H1 (cell line): Measurements from ENCODE around the gene JOSD1. TPM values are rescaled to one million over a fixed set of nuclear protein-coding genes. Genes with fewer than 3 reads are reported as not detected.

ENCODE experiments used
- CTCF ChIA-PET: fragments of 300-600 bp; sonication (Branson Sonifier 250); formaldehyde crosslinking; loops from one replicate; lab custom pipeline; 2021; ENCODE audit not compliant: partially characterized antibody; lab: Charles Lee
- POLR2A ChIA-PET: fragments of 300-600 bp; sonication (Branson Sonifier 250); formaldehyde crosslinking; loops from one replicate; lab custom pipeline; 2021; ENCODE audit warnings: inconsistent platforms; ENCODE audit not compliant: partially characterized antibody; lab: Charles Lee
- DNase-seq, 2 experiments: peaks; one replicate each; pipeline versions ENCODE4 v3.0.0 to v3.0.0-alpha.2; 2010 to 2022; ENCODE audit warnings: low spot score in 2 of 2, low read depth in 1 of 2, mixed read lengths in 1 of 2
- FAIRE-seq: peaks from 2 replicates; lab custom pipeline; 2011; peaks lifted over from hg19 to GRCh38; lab: Jason Lieb, UNC
- H2AFZ ChIP-seq: 2 replicates; pipeline ENCODE4 v1.8.1; 2012; ENCODE audit warnings: low read length, inconsistent platforms
- H2AK5ac ChIP-seq: 2 replicates; pipeline ENCODE4 v1.6.1; 2013; ENCODE audit warnings: low read depth, low read length
- H2BK120ac ChIP-seq: replicated peaks from 2 replicates; pipeline ENCODE3; 2013; ENCODE audit warnings: low read depth, low read length, inconsistent platforms
- H2BK12ac ChIP-seq: 2 replicates; pipeline ENCODE4 v1.6.1; 2013; ENCODE audit warnings: low read depth, low read length
- H2BK15ac ChIP-seq: 2 replicates; pipeline ENCODE4 v1.6.1; 2013; ENCODE audit warnings: low read length
- H2BK20ac ChIP-seq: 2 replicates; pipeline ENCODE4 v1.6.1; 2013; ENCODE audit warnings: low read length
- H2BK5ac ChIP-seq: 2 replicates; pipeline ENCODE4 v1.6.1; 2013; ENCODE audit warnings: low read depth, low read length
- H3K14ac ChIP-seq: 2 replicates; pipeline ENCODE4 v1.6.1; 2013; ENCODE audit warnings: inconsistent platforms; ENCODE audit not compliant: insufficient read length
- H3K18ac ChIP-seq: 2 replicates; pipeline ENCODE4 v1.6.1; 2013; ENCODE audit warnings: low read length; ENCODE audit errors: extremely low read depth
- H3K23ac ChIP-seq: 2 replicates; pipeline ENCODE4 v1.6.1; 2013; ENCODE audit warnings: inconsistent platforms; ENCODE audit not compliant: insufficient read length
- H3K23me2 ChIP-seq: 2 replicates; pipeline ENCODE4 v1.6.1; 2013; ENCODE audit warnings: low read depth, low read length
- H3K27ac ChIP-seq: 2 replicates; pipeline ENCODE4 v1.6.1; 2011; ENCODE audit warnings: low read depth, low read length, inconsistent platforms
- H3K27me3 ChIP-seq, 4 experiments: replicated peaks in 1 of 4; 1 replicate in 1 of 4; 2 replicates in 3 of 4; pipeline versions ENCODE4 v1.6.1 to v1.8.1; 2011 to 2013; ENCODE audit warnings: low read length in 3 of 4, mild to moderate bottlenecking in 3 of 4, inconsistent platforms in 2 of 4, mixed read lengths in 2 of 4, moderate library complexity in 1 of 4; ENCODE audit not compliant: control insufficient read depth in 3 of 4, insufficient read depth in 3 of 4; ENCODE audit errors: extremely low read depth in 1 of 4
- H3K36me3 ChIP-seq, 4 experiments: 2 replicates each; pipeline versions ENCODE4 v1.6.1 to v1.8.1; 2011 to 2013; ENCODE audit warnings: mild to moderate bottlenecking in 4 of 4, low read length in 3 of 4, moderate library complexity in 2 of 4, control low read depth in 1 of 4, inconsistent platforms in 1 of 4; ENCODE audit not compliant: insufficient read depth in 4 of 4, control insufficient read depth in 2 of 4
- H3K4ac ChIP-seq: replicated peaks from 2 replicates; pipeline ENCODE3; 2013; ENCODE audit warnings: low read length, low read depth, mixed read lengths, inconsistent platforms; ENCODE audit not compliant: insufficient read length
- H3K4me1 ChIP-seq, 4 experiments: replicated peaks in 1 of 4; 1 replicate in 1 of 4; 2 replicates in 3 of 4; pipeline versions ENCODE4 v1.6.1 to v1.8.1; 2011 to 2013; ENCODE audit warnings: low read length in 3 of 4, inconsistent platforms in 2 of 4, mixed read lengths in 1 of 4; ENCODE audit not compliant: insufficient read depth in 4 of 4, control insufficient read depth in 3 of 4
- H3K4me2 ChIP-seq, 2 experiments: 2 replicates each; pipeline versions ENCODE4 v1.6.1 to v1.8.1; 2011 to 2013; ENCODE audit warnings: low read depth in 2 of 2, low read length in 2 of 2, control low read depth in 1 of 2, inconsistent platforms in 1 of 2, mild to moderate bottlenecking in 1 of 2; ENCODE audit not compliant: insufficient read depth in 1 of 2
- H3K4me3 ChIP-seq, 4 experiments: fragments of 200-600, 300-600 bp in 1 of 4; sonication (generic), shearing (Covaris generic), sonication (Bioruptor Twin) in 1 of 4; 2 replicates each; pipeline versions ENCODE4 v1.5.1 to v1.8.1; 2011 to 2016; ENCODE audit warnings: low read length in 4 of 4, low read depth in 3 of 4, control low read depth in 2 of 4, inconsistent platforms in 2 of 4, mild to moderate bottlenecking in 2 of 4, mixed read lengths in 1 of 4, moderate library complexity in 1 of 4; ENCODE audit not compliant: insufficient read depth in 2 of 4; ENCODE audit errors: extremely low read depth in 1 of 4
- H3K56ac ChIP-seq: replicated peaks from 2 replicates; pipeline ENCODE3; 2013; ENCODE audit warnings: low read depth, mild to moderate bottlenecking, mixed read lengths, low read length, inconsistent platforms; ENCODE audit not compliant: insufficient read length
- H3K79me1 ChIP-seq: 2 replicates; pipeline ENCODE4 v1.6.1; 2013; ENCODE audit warnings: low read depth, low read length, control low read depth
- H3K79me2 ChIP-seq, 2 experiments: 2 replicates each; pipeline versions ENCODE4 v1.6.1 to v1.8.1; 2012 to 2013; ENCODE audit warnings: low read length in 2 of 2, mild to moderate bottlenecking in 2 of 2, inconsistent platforms in 1 of 2; ENCODE audit not compliant: insufficient read depth in 2 of 2, control insufficient read depth in 1 of 2
- H3K9ac ChIP-seq, 4 experiments: replicated peaks in 1 of 4; 1 replicate in 1 of 4; 2 replicates in 3 of 4; pipeline versions ENCODE4 v1.6.1 to v1.8.1; 2011 to 2013; ENCODE audit warnings: low read depth in 3 of 4, low read length in 3 of 4, control low read depth in 2 of 4, mild to moderate bottlenecking in 2 of 4, moderate library complexity in 2 of 4, inconsistent platforms in 1 of 4; ENCODE audit errors: extremely low read depth in 1 of 4
- H3K9me3 ChIP-seq, 2 experiments: 2 replicates each; pipeline versions ENCODE4 v1.6.1 to v1.8.1; 2012 to 2013; ENCODE audit warnings: mild to moderate bottlenecking in 2 of 2, moderate library complexity in 2 of 2, control low read depth in 1 of 2, inconsistent platforms in 1 of 2, low read depth in 1 of 2, low read length in 1 of 2, mixed read lengths in 1 of 2; ENCODE audit not compliant: insufficient read depth in 2 of 2
- H4K20me1 ChIP-seq, 2 experiments: replicated peaks in 1 of 2; 2 replicates each; pipeline versions ENCODE3 to v1.8.1; 2011 to 2013; ENCODE audit warnings: inconsistent platforms in 2 of 2, low read length in 2 of 2, mild to moderate bottlenecking in 1 of 2; ENCODE audit not compliant: insufficient read depth in 2 of 2, control insufficient read depth in 1 of 2
- H4K5ac ChIP-seq: 2 replicates; pipeline ENCODE4 v1.6.1; 2013; ENCODE audit warnings: low read length, low read depth, mixed read lengths, inconsistent platforms; ENCODE audit not compliant: insufficient read length
- H4K8ac ChIP-seq: 2 replicates; pipeline ENCODE4 v1.8.0; 2013; ENCODE audit warnings: mild to moderate bottlenecking, moderate library complexity, low read length, inconsistent platforms; ENCODE audit not compliant: insufficient read depth; ENCODE audit errors: extremely low read depth
- H4K91ac ChIP-seq: replicated peaks from 2 replicates; pipeline ENCODE3; 2013; ENCODE audit warnings: low read length, mixed read lengths, inconsistent platforms; ENCODE audit not compliant: insufficient read length
- BACH1 ChIP-seq: IDR thresholded peaks from 2 replicates; pipeline ENCODE4 v1.6.1; 2012; ENCODE audit warnings: low read length, improper control_type of control experiment
- CHD2 ChIP-seq: IDR thresholded peaks from 2 replicates; pipeline ENCODE4 v1.6.1; 2012; ENCODE audit warnings: low read length, improper control_type of control experiment
- CTBP2 ChIP-seq: IDR thresholded peaks from 2 replicates; pipeline ENCODE4 v1.7.0; 2011; ENCODE audit warnings: borderline replicate concordance, mild to moderate bottlenecking, moderate library complexity, mixed read lengths, low read length; ENCODE audit not compliant: insufficient read depth, insufficient read length
- JUND ChIP-seq: IDR thresholded peaks from 2 replicates; pipeline ENCODE4 v1.6.1; 2011; ENCODE audit warnings: mild to moderate bottlenecking, improper control_type of control experiment, low read length
- KDM5A ChIP-seq: fragments of 200-600 bp; IDR thresholded peaks from 2 replicates; pipeline ENCODE4 v1.7.1; 2012; ENCODE audit warnings: mild to moderate bottlenecking, low read length, inconsistent platforms, mixed read lengths
- MAFK ChIP-seq: IDR thresholded peaks from 2 replicates; pipeline ENCODE4 v1.6.1; 2012; ENCODE audit warnings: low read depth, mild to moderate bottlenecking, improper control_type of control experiment, low read length
- NRF1 ChIP-seq: IDR thresholded peaks from 2 replicates; pipeline ENCODE4 v1.6.1; 2011; ENCODE audit warnings: mild to moderate bottlenecking, low read depth, low read length, improper control_type of control experiment
- RXRA ChIP-seq: IDR thresholded peaks from 2 replicates; pipeline ENCODE4 v1.6.1; 2011; ENCODE audit warnings: low read depth, mild to moderate bottlenecking, low read length, moderate library complexity; ENCODE audit not compliant: insufficient read depth
- YY1 ChIP-seq: IDR thresholded peaks from 2 replicates; pipeline ENCODE4 v1.6.1; 2011; ENCODE audit warnings: low read depth, mild to moderate bottlenecking, low read length
- WGBS, 2 experiments: shearing (Covaris generic) in 1 of 2; methylation state at CpG; one replicate each; pipeline versions ENCODE4 v1.1.6 to v1.1.7; 2013 to 2015; ENCODE audit warnings: low lambda C conversion rate in 2 of 2, mixed read lengths in 2 of 2, inconsistent platforms in 1 of 2, low coverage in 1 of 2, missing lambda C conversion rate in 1 of 2; ENCODE audit not compliant: insufficient replicate concordance in 2 of 2, insufficient coverage in 1 of 2, insufficient read length in 1 of 2; ENCODE audit errors: extremely low coverage in 1 of 2, missing lambda C conversion rate in 1 of 2; 5-methylcytosine and 5-hydroxymethylcytosine counted together
- polyA plus RNA-seq, 7 experiments: library from polyadenylated mRNA; depleted of rRNA in 3 of 7; stranded (reverse) in 5 of 7; unstranded in 2 of 7; fragments of >200 nt in 5 of 7; fragments of 200-250 nt in 2 of 7; gene quantifications; 1 replicate in 5 of 7; 2 replicates in 1 of 7; 4 replicates in 1 of 7; pipeline versions ENCODE4 v1.2.1 to v1.2.3, GENCODE V29; 2011 to 2013; ENCODE audit warnings: missing spikeins in 2 of 7, mixed read lengths in 2 of 7
- total RNA-seq: library from RNA; stranded (reverse); fragmentation: NEBNext Ultra II Directional; extraction: Animal tissue kit (Norgen Biotek cat#: 25700); gene quantifications from 2 replicates; pipeline ENCODE4 v1.2.1, GENCODE V29; 2021
- TF ChIP-seq, protein P1 (sequence below): IDR thresholded peaks from 2 replicates; pipeline ENCODE4 v1.6.1; 2011; ENCODE audit warnings: low read length, improper control_type of control experiment

Gene JOSD1
- total and polyA plus RNA-seq, 2 of the 8 experiments (the other 6 are each of a cell fraction or from before 2014, with no cell fraction given), result 18.4 to 20.2 TPM

DNA sequence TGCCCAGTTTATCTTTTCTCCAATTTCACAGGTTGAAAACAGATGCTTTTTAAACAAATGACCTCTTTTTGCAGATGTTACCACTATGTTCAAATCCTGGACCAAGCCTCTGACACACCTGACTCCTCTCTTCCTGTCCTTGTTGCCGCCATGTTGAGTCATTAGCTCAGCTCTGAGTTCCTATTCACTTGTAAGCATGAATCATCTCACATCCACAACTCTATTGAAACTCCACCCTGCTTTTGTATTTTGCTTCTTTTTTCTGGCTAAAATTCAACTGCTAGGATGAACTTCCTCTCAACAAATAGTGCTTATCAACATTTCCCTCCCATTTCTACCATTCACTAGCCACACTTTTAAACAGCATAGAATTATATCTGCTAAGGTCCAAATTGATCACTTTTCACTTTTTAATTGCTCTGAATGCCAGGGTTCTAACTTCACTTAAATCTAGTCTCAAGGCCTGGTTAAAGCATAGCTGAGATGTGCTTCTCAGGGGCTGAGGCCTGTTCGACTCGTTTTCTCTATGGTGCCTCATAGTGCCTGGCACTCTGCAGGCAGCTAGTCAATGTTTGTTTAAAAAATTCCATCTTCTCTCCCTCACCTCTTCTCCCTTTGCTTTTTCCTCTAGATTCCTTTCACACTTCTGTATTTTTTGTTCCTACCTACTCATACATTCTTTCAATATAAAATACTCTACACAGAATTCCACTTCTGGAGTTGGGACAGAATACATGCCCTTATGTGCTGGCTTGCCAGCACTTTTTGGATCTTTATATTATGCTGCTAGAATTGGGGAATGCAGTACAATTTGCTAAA, 3.9 kb downstream of the JOSD1 start:
- Histone ChIP-seq H2BK15ac (no peak overlapping the region), H3K4me2 (0 out of 4 replicates have a peak overlapping the region, but pooled peaks have one; percentile 17 to 24), H2AK5ac (no peak overlapping the region), H3K36me3 (no peaks in the 10 kb centered on the region; a peak in 2 of 8 replicates), H3K23me2 (peaks cover 10% of the 10 kb centered on the region), H2BK120ac (no peak overlapping the region), H2AFZ (no peak overlapping the region), H3K27me3 (no peaks in the 10 kb centered on the region), H3K4me3 (no peak overlapping the region), H3K4me1 (peaks cover 2 to 10% (median 5%) of the 10 kb centered on the region in 4 experiments; a peak in 6 of 7 replicates), H3K9ac (no peak overlapping the region), H4K5ac (no peak overlapping the region), H3K56ac (no peak overlapping the region), H3K79me2 (peaks cover 0 to 38% of the 10 kb centered on the region in 2 experiments; a peak in 2 of 4 replicates), H2BK20ac (no peak overlapping the region), H4K20me1 (peaks cover 0 to 6% of the 10 kb centered on the region in 2 experiments), H2BK12ac (no peak overlapping the region), H3K18ac (no peak overlapping the region), H3K9me3 (no peaks in the 10 kb centered on the region), H2BK5ac (no peak overlapping the region), H4K8ac (no peak overlapping the region), H3K27ac (no peak overlapping the region), H3K79me1 (peaks cover 9% of the 10 kb centered on the region; the same call in 1 of the 2 replicates), H3K23ac (no peak overlapping the region), H3K4ac (no peak overlapping the region), H3K14ac (no peak overlapping the region), H4K91ac (no peak overlapping the region)
- DNase-seq (no peak), FAIRE-seq (no peak)
- ChIA-PET CTCF (interaction anchor here (0.6 to 1.5 kb wide), 5 partner anchors 8 to 700 kb away, joined by 3 to 4 read pairs (median 3); partner anchors contain the start of gene TOMM22), POLR2A (interaction anchor here (0.7 to 13.1 kb wide), 4 partner anchors 8 to 15 kb away, joined by 3 to 123 read pairs (median 6); partner anchors contain the start of genes GTPBP1 and TOMM22)
- WGBS, 2 experiments, result 95% methylated on average over 3 of the region's 3 CpGs; no CpG with 5 or more reads in 1 of the 2 experiments
- TF ChIP-seq CHD2 (no peak), KDM5A (no peak), YY1 (no peak), JUND (no peak), RXRA (no peak), BACH1 (no peak), MAFK (no peak), NRF1 (no peak), CTBP2 (no peak)
- TF ChIP-seq, protein P1, sequence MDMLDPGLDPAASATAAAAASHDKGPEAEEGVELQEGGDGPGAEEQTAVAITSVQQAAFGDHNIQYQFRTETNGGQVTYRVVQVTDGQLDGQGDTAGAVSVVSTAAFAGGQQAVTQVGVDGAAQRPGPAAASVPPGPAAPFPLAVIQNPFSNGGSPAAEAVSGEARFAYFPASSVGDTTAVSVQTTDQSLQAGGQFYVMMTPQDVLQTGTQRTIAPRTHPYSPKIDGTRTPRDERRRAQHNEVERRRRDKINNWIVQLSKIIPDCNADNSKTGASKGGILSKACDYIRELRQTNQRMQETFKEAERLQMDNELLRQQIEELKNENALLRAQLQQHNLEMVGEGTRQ, result no peak
